SHP77 (cell line): ENCODE results near the gene GMPPA.

ENCODE experiments used
- DNase-seq, 2 experiments: peaks; one replicate each; lab custom pipeline; 2025; lab: John Stamatoyannopoulos, UW

The GMPPA gene

DNA sequence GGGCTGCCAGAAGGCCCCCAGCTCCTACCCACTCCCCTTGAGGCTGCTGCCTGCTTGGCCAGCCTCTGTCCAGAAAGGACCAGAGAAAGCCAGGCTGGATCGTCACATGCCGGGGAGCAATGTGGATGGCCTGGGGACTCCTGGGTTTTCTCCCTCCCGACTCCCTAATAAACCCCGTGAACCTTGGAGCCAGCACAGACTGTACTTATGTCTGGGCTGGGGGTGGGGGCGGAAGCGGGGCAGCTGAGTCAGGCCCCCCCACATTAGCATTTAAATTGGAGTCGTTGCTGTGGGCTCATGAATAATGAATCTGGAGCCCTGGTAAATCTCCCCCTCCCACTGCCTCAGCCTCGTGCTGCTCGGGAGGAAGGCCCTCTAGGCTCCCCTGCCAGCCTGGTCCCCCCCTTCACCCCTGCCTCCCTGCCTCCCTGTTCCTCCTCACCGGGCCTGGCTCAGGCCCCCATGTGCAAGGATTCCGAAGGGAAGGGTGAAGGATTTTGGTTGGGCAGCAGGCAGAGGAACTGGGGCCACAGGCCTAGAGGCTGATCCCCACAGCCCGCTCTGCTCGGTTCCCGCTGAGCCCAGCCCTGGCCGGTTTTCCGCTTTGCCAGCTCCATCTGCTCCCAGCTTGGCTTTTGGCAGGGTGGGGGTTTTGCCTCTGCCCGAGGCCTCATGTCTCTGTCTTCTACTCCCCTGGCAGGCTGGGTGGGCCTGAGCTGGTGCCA, 8.3 kb downstream of the GMPPA start:
- DNase-seq, result no peak

- no peak for DNase-seq
These were observed 9.1 kb downstream of the GMPPA start for GRCh38 chr2:219507581-219508443.

GRCh38 chr2:219508444-219508734, 9.7 kb downstream of the GMPPA start:
- no peak for DNase-seq

DNA sequence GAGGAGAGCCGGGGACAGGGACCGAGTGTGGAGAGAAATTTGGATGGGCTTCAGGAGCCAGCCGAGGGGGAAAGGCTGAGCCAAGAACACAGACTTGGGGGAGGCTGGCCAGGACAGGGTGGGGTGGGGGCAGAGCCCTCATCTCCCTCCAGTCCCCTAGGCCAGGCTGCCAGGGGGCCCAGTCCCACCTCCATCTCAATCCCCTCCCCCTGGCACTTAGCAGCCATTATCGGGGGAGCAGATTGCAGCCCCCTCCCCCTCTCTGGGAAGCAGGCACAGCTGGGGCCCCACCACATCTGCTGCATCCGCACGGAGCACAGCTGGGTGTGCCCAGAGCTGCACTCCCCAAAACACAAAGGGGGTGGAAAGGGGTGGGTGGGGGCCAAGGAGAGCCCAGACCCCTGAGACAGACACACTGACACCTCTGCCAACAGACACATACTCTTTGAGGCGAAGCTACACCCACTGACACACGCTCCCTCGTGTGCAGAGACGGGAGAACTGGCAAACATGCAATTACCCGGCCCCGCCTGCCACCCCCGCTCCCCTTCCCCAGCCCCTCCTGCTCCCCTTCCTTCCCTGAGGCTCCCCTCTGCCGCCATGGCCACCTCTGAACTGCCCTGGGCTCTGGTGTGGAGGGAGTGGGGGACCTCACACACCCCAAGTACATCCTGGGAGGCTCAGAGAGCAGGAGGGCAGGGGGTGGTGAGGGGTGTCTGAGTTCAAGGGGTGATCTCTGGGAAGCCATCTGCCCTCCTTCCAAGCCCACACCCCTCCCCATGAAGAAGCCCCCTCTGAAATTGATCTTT, 10.5 kb downstream of the GMPPA start:
- no peak for DNase-seq

DNA sequence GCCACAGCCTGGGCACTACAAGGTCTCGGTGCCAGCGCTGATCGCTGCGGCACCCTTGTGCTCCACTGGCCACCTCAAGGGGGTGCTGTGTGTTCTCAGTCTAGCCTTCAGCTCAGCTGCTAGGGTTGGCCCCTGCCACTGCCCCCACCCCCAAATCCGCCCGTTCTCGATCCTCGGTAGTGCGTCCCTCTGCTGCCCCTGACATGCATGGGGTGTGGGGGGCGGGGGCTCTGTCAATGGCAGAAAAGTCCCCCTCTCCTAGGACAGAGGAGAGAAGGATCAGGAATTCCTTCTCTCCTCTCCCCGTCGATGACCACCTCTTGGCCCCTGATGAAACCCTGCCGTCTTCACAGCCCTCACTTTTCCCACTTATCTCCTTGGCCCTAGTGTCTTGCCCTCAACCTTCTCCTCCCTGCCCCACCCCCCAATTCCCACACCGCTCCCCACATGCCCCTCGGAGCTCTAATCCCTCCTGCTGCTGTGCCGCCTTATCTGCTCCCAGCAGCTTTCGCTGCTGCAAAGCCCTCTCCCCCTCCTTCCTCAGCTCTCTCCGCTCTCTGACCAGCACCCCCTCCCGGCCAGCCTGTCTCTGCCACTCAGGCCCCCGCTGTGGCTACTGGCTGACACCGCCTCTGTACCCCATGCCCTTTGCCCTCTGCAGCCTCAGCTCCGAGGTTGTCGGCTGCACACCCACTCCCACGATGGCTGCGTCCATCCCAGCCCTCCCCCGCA, 11.3 kb downstream of the GMPPA start:
- peak; percentile 52 to 59 for DNase-seq

GRCh38 chr2:219510512-219511135, 11.9 kb downstream of the GMPPA start:
- no peak for DNase-seq

GRCh38 chr2:219511547-219512325, 13.0 kb downstream of the GMPPA start:
- DNase-seq, result peak; percentile 19 to 47

GRCh38 chr2:219512524-219513216, 14.0 kb downstream of the GMPPA start:
- peak in 1 of 2 experiments; percentile 27 for DNase-seq

- no peak for DNase-seq
These were observed 15.1 kb downstream of the GMPPA start for GRCh38 chr2:219513787-219514186.

DNA sequence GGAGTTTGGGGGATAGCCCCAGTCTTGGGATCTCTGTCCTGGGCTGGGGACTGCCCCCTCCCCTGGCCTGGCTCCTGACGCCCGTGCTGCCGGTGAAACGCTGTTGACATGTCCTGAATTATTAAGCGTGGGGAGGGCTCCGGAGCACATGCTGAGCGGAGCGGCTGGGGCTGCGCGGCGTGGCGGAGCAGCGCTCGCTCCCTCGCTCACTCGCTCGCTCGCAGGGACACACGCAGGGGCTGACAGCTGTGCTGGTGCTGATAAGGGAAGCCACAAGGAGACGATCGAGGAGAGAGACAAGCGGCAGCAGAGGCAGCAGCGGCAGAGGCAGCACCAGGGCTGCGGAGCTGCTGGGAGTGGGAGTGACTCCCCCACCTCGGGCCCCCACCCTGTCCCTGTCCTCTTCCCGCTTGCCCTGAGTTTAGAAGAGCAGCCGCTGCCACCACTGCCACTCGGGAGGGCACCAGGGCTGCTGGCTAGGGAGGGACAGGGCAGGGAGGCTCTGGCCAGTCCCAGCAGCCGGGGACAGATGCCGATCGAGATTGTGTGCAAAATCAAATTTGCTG, 15.6 kb downstream of the GMPPA start, which contains the start of gene ASIC4:
Gene ASIC4 (plus strand): TSS at position 287 of the 566 bp plus-strand sequence. CDS start 243 bp downstream, at position 530.
- DNase-seq, result no peak

DNA sequence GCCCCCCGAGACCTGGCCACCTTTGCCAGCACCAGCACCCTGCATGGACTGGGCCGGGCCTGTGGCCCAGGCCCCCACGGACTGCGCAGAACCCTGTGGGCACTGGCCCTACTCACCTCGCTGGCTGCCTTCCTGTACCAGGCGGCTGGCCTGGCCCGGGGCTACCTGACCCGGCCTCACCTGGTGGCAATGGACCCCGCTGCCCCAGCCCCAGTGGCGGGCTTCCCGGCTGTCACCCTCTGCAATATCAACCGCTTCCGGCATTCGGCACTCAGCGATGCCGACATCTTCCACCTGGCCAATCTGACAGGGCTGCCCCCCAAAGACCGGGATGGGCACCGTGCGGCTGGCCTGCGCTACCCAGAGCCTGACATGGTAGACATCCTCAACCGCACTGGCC, 16.1 kb downstream of the GMPPA start:
- DNase-seq, result no peak

GRCh38 chr2:219515874-219516629, 17.4 kb downstream of the GMPPA start:
- no peak for DNase-seq

DNA sequence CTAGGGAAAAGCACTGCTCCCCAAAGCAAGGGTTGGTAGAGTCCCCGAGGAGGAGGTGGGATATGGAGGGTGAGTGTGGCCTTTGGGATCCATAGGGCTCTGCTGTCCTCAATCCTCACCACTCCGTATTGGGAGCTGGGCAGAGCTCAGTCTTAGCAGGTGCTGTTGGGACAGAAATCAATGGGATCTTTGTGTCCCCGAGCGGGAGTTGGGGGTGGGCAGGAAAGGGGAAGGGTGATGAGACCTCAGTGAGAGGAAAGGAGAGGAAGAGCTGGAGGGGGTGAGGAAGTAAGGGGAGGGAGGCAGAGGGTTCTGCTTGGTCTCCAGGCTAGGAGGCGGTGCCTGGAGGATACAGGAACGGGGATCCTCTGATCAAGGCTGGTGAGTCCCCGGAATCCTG, 18.2 kb downstream of the GMPPA start:
- no peak for DNase-seq

DNA sequence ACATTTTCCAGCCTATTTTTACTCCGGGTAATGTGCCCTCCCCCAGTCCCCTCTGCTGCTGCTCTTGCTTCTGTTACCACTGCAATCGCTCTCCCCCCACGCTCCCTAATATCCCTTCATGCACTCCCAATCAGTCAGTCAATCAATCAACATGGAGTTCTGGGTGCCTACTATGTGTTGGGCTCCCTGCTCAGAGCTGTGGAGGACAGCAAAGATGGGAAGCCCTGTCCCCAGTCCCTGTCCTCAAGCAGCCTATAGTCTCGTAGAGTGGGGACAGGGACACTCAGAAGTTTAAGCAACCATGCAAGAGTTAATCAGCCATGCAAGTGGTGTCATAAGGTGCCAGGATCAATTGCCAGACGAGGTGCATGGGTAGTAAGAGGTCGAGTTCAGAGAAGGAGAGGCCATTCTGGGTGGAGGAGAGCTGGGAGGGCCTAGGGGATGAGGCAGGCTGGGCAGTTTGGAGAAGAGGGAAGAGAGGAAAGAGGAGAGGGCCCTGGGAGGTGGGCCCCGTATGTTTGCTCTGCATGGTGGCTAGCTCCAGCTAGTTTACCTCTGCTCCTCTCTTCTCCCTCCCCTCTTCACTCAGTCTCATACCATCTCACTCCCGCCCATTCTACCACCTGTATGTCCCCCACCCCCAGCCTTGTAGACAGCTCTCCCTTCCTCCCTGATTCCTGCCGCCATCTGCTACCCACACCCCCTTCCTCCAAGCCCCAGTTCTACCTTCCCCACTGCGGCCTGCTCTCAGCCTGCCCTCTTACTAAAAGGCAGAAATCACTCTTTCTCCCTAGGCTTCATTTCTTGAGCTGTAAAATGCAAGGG, 19.5 kb downstream of the GMPPA start:
- no peak for DNase-seq

- no peak for DNase-seq
These were observed 20.8 kb downstream of the GMPPA start for GRCh38 chr2:219519526-219519916.

DNA sequence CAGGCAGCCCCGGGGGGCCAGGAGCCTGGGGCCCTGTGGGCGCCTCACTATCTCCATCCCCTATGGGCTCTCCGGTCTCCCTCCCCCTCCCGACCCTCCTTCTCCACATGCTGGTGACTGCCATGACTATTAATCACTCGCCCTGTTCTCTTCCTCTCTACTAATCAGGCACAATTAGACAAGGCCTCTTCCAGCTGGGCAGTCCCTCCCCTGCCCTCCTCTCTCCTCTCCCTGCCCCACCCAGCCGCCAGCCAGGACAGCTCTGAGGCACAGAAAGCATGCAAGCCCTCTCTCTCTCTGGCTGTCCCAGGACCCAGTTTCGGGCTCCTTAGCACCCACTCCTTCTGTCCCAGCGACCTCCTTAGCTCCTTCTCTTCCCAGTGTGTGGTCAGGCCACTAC, 21.4 kb downstream of the GMPPA start:
- DNase-seq, result no peak

DNA sequence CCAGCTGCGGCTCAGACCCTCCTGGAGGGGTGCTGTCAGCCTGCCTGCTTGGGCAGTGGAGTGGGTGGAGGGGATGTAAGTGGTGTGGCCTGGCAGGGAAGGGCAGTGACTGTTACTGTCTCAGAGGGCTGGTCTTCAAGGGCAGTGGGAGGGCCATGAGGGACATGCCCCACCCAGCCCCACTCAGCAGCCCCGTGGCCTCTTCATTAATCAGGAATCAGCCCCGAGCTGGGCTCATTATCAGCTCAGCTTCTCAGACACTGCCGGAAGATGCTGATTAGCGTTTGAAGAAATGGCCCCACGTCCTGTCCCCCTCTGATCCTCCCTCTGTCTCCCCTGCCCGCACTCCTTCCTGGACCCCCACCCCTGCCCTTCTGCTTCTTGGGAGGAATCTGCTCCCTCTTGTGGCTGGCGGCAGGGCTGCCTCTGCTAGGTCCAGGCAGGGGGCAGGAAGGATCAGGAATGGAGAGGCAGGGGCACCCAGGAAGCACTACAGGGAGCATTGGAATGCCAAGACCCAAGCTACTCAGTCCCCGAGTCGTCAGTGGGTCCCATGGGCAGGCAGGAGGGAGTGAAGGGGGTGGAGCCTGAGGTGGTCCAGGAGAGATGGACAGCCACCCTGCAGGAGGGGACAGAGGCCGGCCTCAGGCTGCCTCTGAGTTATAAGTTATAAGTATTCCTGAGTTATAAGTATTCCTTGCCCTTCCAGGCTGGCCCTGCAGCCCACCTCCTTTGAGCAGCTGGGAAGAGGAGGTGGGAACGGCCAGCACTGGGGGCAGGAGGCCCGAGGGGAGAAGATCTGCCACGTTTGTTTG, 22.6 kb downstream of the GMPPA start:
- DNase-seq, result peak; percentile 18 to 33
